ENCODE measurements around the gene NEUROG2. TPM values are rescaled to one million over a fixed set of nuclear protein-coding genes. Genes with fewer than 3 reads are reported as not detected.
"Not testable (repeated sequence)": the region's sequence is repeated elsewhere in the genome, so short reads cannot be mapped to it uniquely, and the experiment has no call there.

Gene NEUROG2
- total RNA-seq, 1 donor from 2014 or later, result not detected

GRCh38 chr4:112490808-112491207 is 25.2 kb downstream of the NEUROG2 start:
- not testable (repeated sequence) for DNase-seq (ENCODE audit: low read depth)

DNA sequence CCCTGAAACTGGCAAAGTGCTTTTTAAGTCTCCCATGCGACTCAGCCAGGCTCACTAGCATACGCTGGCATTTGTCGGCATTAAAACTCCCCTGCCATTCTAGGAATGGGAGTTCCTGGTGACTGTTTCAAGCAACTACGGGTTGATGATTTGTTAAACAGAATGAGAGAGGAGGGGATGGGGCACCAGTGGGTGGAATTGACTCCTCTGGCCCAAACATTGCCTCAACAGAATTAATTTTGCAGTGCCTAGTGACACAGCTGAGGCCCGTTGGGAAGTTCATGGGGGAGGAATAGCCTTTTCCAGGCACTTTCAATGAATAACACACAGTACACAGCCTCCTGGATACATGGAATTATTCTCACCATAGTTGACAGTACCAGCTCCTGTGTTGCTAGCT is 30.1 kb downstream of the NEUROG2 start:
- DNase-seq (ENCODE audit: low read depth), result peak; percentile 66

DNA sequence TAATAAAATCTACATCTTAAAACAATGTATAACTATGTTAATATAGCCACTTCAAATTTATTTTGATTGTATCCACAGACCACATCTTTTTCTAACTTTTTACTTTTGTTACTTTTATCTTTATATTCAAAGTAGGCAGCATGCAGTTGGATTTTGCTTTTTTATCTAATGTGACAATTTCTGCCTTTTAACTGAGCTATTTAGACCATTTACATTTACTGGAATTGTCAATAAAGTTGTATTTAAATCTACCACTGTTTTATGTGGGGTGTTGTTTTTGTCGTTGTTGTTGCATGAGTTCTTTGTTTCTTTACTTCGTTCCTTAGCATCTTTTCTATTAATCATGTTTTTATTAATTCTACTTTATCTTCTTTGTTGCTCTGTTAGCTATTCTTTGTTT is 42.0 kb downstream of the NEUROG2 start:
- no peak for DNase-seq (ENCODE audit: low read depth)

GRCh38 chr4:112472318-112472717 is 43.7 kb downstream of the NEUROG2 start:
- no peak for DNase-seq (ENCODE audit: low read depth)

Other genes starting within 250 kb of the NEUROG2 start
- 7.2 and 7.5 TPM in 2 replicates for gene TIFA, start 230.3 kb downstream of the NEUROG2 start, total RNA-seq
- 11.6 and 21.1 TPM in 2 replicates for gene ALPK1, start 218.8 kb downstream of the NEUROG2 start, total RNA-seq
- gene ZGRF1, start 120.7 kb upstream of the NEUROG2 start, total RNA-seq, result 2.5 and 4.9 TPM in 2 replicates
- gene LARP7, start 121.0 kb upstream of the NEUROG2 start, total RNA-seq, result 30.6 and 52.4 TPM in 2 replicates